ENCODE data around the gene ZNF277.

The ZNF277 gene

DNA sequence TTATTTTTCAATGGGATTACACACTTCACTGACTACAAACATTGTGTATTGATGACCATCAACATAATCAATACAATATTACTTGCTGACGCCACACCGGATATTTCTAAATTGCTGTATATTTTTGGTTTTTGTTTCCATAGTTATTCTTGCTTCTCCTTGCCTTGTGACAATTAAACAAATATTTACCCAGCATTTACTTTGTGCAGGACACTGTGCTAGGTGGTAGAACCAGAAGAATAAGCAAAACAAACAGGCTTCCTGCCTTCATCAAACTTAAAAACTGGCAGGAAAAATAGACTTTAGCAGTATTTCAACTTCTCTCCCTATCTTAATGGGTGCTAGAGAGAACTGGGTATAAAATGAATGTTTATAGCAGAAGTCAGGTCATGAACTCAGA is 50.6 kb downstream of the ZNF277 start:
- DNase-seq, result no peak

- DNase-seq, result no peak
Observed at GRCh38 chr7:112260911-112261310, 54.4 kb downstream of the ZNF277 start.

DNA sequence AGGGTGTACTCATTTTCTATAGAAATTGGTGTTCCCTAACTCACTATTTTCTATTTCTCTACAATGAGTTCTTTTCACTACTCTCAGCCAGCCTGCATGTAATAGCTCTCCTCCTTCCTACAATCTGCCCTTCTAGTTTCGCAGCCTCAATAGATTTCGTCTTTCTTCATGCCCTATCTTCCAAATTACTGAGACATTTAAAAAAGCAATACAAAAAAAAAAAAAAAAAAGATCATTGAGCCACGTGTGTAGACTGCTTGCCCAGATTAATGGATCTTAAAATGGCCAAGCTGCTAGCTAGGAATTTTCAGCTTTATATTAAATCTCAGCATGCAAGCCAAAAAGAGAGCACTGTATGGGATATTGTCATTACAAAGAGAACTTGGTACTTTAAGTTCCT is 55.5 kb downstream of the ZNF277 start:
- DNase-seq, result no peak

GRCh38 chr7:112262855-112263487 is 56.5 kb downstream of the ZNF277 start:
- no peak for DNase-seq

DNA sequence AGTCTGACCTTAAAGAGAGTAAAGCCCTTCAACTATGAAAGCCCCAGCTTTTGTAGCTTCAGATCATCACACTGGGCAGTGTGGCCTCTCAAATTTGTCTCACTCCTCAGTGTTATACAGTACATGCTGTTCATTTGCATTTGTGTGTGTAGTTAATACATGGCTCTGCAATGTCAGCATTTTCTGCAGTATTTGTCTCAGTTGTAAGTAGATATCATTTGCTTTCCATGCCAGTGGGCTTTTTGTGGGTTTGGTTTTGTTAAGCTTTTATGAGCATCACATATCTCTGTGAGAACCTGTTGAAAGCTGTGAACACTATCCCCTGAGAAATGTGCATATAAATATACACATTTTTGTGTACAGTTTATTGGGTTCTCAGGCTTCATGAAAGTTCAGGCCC is 57.0 kb downstream of the ZNF277 start:
- DNase-seq, result no peak

DNA sequence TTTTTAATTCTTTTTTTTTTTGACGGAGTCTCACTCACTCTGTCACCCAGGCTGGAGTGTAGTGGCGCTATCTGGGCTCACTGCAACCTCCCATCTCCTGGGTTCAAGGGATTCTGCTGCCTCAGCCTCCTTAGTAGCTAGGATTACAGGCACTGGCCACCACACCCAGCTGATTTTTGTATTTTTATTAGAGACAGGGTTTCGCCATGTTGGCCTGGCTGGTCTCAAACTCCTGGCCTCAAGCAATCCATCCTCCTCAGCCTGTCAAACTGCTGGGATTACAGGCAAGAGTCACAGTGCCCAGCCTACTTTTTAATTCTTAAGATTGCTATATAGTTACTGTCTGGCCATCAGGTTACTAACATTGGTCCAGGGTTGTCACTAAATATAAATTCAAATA is 59.6 kb downstream of the ZNF277 start:
- DNase-seq, result no peak

DNA sequence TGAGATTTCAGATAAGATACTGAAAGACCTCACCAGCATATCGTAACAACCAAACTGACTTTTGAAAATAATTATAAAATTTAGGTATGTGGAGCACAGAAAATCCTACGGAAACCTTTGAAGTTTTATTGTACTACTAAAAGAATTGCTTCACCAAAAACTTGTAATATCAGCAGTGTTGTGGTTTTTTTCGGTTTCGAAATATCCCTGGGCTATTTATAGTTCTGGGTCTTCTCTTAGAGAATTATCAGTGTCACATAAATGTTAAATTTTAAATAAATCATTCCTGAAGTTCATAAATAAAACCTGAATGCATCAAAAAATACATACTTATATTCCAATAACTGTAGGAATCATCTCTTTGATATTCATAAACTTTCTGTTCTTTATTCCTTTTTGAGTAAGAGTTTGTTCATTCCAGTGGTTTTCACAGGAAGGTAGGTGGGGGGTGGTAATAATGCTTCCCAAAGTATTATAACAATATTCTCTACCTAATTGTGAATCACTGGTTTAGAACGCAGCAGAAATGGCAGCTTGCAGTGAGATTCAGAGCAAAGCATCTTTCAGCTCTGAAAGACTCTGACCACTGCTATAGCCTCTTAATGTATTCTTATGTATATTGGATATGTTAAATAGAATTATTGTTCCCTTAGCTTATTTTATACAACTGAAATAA is 60.2 kb downstream of the ZNF277 start:
- DNase-seq, result no peak

- DNase-seq, result no peak
Observed at GRCh38 chr7:112267944-112268691, 61.6 kb downstream of the ZNF277 start.

GRCh38 chr7:112271162-112271561 is 64.7 kb downstream of the ZNF277 start:
- DNase-seq, result no peak

DNA sequence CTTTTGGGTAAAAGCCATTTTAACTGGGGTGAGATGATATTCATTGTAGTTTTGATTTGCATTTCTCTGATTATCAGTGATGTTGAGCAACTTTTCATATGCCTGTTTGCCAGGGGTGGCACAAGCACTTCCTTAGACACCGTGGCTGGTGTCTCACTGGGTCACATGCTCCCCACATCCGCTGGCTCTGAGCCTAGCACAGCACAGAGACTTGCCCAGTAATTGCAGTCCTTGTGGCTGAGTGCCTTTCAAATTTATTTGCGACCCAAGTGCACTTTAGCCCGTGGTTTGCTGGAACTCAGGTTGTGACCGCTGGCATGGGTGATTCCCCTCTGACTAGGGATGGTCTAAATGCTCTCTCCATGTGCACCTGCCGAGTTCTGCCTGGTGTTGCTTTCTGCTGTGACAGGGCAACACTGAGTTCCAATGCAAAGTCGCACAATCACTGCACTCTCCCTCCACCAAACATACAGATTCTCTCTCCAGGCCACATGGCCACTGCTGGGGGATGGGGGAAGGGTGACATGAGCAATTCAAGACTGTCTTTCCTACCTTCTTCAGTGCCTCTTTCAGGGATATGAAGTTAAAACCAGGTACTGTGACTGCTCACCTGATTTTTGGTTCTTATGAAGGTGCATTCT is 66.5 kb downstream of the ZNF277 start:
- peak; percentile 24 for DNase-seq

- DNase-seq, result no peak
Observed at GRCh38 chr7:112279042-112279441, 72.5 kb downstream of the ZNF277 start.

DNA sequence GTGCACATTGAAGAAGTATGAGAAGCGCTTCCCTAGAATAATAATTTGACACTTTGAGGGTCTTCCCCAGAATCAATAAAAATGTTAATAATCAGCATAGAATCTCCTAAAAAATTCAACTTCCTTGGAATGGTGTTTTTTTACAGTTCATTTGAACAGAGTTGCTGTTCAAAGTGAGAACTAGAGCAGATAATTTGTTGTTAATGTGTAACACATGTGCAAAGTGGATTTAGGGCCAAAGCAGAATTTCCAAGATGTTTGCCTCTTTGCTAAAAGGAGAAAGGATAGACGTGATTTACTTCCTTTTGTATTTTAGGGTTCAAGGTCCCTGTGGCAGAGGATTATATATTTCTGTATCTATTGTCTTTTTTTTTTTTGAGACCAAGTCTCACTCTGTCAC is 73.8 kb downstream of the ZNF277 start:
- no peak for DNase-seq

DNA sequence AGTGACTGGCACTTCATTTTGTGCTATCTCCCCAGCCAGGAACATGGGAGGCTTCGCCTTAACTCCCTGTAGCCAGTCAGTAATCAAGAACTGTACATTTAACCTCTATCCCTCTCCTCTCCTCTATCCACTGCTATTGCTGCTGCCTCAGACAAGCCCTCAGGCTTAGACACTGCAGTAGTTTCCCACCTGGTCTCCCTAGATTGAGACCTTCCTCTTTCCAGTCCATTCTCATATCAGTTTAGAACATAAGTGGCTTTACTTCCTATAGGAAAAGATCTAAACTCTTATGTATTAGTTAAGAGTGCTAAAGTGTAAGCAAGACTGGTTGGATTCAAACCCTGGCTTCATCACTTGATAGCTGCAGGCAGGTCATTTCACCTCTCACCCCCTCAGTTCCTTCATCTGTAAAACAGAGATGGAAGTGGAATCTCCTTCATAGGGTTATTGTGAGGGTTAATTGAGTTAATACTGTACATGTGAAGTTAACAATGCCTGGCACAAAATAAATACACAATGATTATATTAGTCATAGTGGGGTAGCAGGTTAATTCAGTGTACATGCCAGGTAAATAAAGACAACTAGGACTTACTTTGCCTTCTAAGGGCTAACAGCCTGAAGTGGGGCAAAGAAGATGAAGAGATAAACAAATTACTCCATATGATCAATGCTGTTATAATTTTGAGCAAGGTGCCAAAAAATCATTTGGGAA is 76.1 kb downstream of the ZNF277 start:
- DNase-seq, result no peak

- no peak for DNase-seq
Observed at GRCh38 chr7:112283382-112283910, 77.0 kb downstream of the ZNF277 start.

DNA sequence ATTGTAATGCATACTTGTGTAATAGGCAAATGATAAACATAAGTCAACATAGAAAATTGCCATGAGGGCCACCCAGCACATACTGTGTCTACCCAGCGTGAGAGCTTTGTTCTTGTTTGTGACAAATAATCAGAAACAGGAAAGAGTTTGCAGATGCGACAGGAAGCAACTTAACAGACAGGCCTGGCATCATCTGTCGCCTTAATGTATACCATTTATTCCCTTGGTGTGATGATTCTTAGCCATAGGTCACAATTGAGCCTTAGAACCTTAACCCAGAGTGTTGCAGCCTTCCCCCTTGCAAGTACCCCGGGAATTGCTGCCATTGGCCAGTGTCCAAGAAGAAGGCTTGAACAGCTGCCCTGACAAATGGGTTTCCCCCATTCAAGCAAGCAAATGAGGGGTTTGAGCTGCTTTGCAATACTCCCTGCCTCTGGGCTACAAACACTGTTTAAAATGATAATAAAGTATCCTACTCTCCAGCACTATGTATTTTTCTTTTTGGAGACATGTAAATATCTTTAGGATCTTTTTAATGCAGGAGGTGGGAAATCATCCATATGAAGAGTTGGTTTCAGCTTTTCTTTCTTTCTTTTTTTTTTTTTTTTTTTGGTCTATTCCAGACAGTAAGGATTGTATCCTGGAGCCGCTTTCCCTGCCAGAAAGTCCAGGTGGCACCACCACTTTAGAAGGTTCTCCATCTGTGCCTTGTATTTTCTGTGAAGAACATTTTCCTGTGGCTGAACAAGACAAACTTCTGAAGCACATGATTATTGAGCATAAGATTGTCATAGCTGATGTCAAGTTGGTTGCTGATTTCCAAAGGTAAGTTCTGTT is 80.0 kb downstream of the ZNF277 start:
- DNase-seq, result no peak

GRCh38 chr7:112288301-112288700 is 81.8 kb downstream of the ZNF277 start:
- no peak for DNase-seq

- no peak for DNase-seq
Observed at GRCh38 chr7:112290065-112290464, 83.6 kb downstream of the ZNF277 start.

GRCh38 chr7:112292162-112292561 is 85.7 kb downstream of the ZNF277 start:
- no peak for DNase-seq

GRCh38 chr7:112293416-112293815 is 86.9 kb downstream of the ZNF277 start:
- no peak for DNase-seq

- no peak for DNase-seq
Observed at GRCh38 chr7:112296432-112296831, 89.9 kb downstream of the ZNF277 start.

- no peak for DNase-seq
Observed at GRCh38 chr7:112297681-112298080, 91.2 kb downstream of the ZNF277 start.

All from activated CD4-positive, alpha-beta T cell treated with anti-CD3 and anti-CD28 coated beads, Interleukin-2, amount 50 U/mL, for 16 hours (primary cell).